Ovary (tissue), 9 donors: ENCODE results near the gene ITSN2. TPM values are rescaled to one million over a fixed set of nuclear protein-coding genes. Genes with fewer than 3 reads are reported as not detected.

Experiments used
- DNase-seq, 5 donors: peaks; one replicate each; pipeline ENCODE4 v3.0.0-alpha.2; 2019 to 2020
- H3K27ac ChIP-seq, 2 donors: fragments of 200-600 bp; one replicate each; pipeline versions ENCODE4 v1.5.1 to v1.8.0; 2019 to 2022
- H3K27me3 ChIP-seq: fragments of 200-600 bp; one replicate; pipeline ENCODE4 v1.8.0; 2022
- H3K36me3 ChIP-seq: fragments of 200-600 bp; sonication (generic); one replicate; pipeline ENCODE4 v1.5.1; 2019
- H3K4me1 ChIP-seq: one replicate; pipeline ENCODE4 v1.8.1; 2013; ENCODE audit warnings: mild to moderate bottlenecking, moderate library complexity; ENCODE audit not compliant: insufficient read depth
- H3K4me3 ChIP-seq: fragments of 200-600 bp; sonication (generic); one replicate; pipeline ENCODE4 v1.5.1; 2017
- H3K9me3 ChIP-seq, 2 donors: fragments of 200-600 bp in 1 of 2; sonication (generic) in 1 of 2; one replicate each; pipeline versions ENCODE4 v1.5.1 to v1.8.1; 2013 to 2019; ENCODE audit warnings: mild to moderate bottlenecking in 1 of 2, moderate library complexity in 1 of 2
- EP300 ChIP-seq: sonication (generic); formaldehyde crosslinking; IDR thresholded peaks from one replicate; pipeline ENCODE4 v1.6.1; 2017; ENCODE audit warnings: antibody characterized with exemption
- POLR2A ChIP-seq: fragments of 450-650 bp; IDR thresholded peaks from one replicate; pipeline ENCODE4 v1.6.1; 2017; ENCODE audit warnings: antibody characterized with exemption, mild to moderate bottlenecking, moderate library complexity
- WGBS, 3 donors: extraction: QIAGEN DNeasy Blood & Tissue Kit in 1 of 3; methylation state at CpG; one replicate each; pipeline versions ENCODE4 v1.1.5 to v1.1.7; 2013 to 2017; 5-methylcytosine and 5-hydroxymethylcytosine counted together
- intact Hi-C, 4 donors: fragments of 100-400 bp; cut with DNase I; formaldehyde crosslinking; loops; one replicate each; pipeline versions ENCODE4 v1.11.0 to v1.15.1; 2022 to 2023
- polyA plus RNA-seq, 2 donors: library from polyadenylated mRNA; stranded (reverse); fragments of 200-250 nt in 1 of 2; fragments of 350-450 nt in 1 of 2; fragmentation: Illumina TruSeq in 1 of 2; extraction: RNeasy Lipid Tissue Mini Kit (QIAGEN cat#74804) in 1 of 2; gene quantifications; one replicate each; pipeline ENCODE4 v1.2.3, GENCODE V29; 2013 to 2014
- total RNA-seq, 7 donors: library from RNA; depleted of rRNA in 2 of 7; stranded (reverse); fragments of >200 nt in 2 of 7; fragmentation: NEBNext Ultra II Directional in 3 of 7; extraction: Animal tissue kit (Norgen Biotek cat#: 25700) in 3 of 7; gene quantifications; one replicate each; pipeline versions ENCODE4 v1.1.0 to v1.2.4, GENCODE V29; 2016 to 2023
- TF ChIP-seq, protein P1 (sequence below), 3 donors: fragments of 450-650 bp in 2 of 3; fragments of 200-600 bp in 1 of 3; IDR thresholded peaks; one replicate each; pipeline versions ENCODE4 v1.5.1 to v1.8.0; 2016 to 2022; ENCODE audit warnings: antibody characterized with exemption in 3 of 3, mild to moderate bottlenecking in 1 of 3
- donor health status: DM: no; HTN: no; CAD: no; lungs with moderate emphysema.
- donor health status: DM: no; HTN: no; CAD: no.
- donor health status: Bipolar disorder and iron deficiency.
- donor health status: DM: yes; HTN: yes; CAD: no.
- donor health status: DM: no; HTN: no; CAD: no.
- donor health status: DM: yes; HTN: yes; CAD: no.

The ITSN2 gene
- total and polyA plus RNA-seq, 9 donors, result 17.8 to 44.4 (median 38.5) TPM

DNA sequence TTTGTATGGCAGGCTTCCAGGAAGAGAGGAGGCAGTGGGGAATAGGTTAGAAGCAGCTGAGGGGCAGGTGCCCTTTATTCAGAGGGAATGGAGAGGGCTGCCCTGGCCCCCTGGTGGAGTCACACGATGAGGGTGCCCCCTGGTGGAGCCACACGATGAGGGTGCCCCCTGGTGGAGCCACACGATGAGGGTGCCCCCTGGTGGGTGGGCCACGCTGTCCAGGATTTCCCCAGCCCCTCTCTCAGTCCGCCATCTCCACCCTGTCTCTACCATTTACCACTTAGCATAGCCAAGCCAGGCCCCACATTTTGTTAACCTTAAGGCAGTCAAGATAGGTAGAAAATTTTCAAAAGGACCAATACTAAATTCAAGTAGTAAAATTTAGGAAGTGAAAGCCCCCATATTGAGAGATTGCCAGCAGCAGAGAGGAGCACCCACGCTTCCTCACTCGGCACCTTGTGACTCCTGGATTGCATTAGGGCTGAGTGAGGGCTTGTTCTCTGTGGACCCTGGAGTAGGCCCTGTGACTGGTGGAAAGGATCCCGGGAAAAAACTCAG is 195.8 kb downstream of the ITSN2 start:
- Histone ChIP-seq H3K4me1 (no peaks in the 10 kb centered on the region), H3K4me3 (no peak overlapping the region), H3K36me3 (no peaks in the 10 kb centered on the region), H3K27me3 (no peaks in the 10 kb centered on the region), H3K9me3 (no peaks in the 10 kb centered on the region), H3K27ac (no peak overlapping the region)
- intact Hi-C loops, result no loop called here
- TF ChIP-seq EP300, result no peak
- TF ChIP-seq, protein P1, sequence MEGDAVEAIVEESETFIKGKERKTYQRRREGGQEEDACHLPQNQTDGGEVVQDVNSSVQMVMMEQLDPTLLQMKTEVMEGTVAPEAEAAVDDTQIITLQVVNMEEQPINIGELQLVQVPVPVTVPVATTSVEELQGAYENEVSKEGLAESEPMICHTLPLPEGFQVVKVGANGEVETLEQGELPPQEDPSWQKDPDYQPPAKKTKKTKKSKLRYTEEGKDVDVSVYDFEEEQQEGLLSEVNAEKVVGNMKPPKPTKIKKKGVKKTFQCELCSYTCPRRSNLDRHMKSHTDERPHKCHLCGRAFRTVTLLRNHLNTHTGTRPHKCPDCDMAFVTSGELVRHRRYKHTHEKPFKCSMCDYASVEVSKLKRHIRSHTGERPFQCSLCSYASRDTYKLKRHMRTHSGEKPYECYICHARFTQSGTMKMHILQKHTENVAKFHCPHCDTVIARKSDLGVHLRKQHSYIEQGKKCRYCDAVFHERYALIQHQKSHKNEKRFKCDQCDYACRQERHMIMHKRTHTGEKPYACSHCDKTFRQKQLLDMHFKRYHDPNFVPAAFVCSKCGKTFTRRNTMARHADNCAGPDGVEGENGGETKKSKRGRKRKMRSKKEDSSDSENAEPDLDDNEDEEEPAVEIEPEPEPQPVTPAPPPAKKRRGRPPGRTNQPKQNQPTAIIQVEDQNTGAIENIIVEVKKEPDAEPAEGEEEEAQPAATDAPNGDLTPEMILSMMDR (IDR thresholded peaks at IDR 0.05), result no peak
- TF ChIP-seq POLR2A, result no peak
- no peak for DNase-seq
- WGBS, 3 donors, result 60 to 64% (median 62%) methylated on average over 8 of the region's 8 CpGs

DNA sequence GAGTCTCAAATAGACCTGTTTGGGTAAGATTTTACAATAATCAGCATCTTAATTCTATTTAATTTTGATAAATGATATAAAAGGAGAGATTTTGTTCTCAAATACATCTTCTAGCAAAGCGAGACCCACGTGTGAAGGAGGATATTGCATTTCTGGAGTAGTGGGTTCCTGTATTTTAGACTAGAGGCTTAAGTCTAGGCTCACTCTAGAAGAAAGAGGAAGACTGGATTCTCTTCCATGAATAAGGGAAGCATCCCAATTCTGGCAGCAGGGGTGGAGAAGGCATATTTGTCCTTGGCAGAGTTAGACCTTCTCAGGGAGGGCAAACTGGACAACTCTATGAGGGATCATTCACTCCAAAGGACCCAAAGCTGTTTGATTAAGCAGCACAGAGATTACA is 196.7 kb downstream of the ITSN2 start:
- intact Hi-C loops, result no loop called here
- Histone ChIP-seq H3K9me3 (no peaks in the 10 kb centered on the region), H3K27me3 (no peaks in the 10 kb centered on the region), H3K27ac (no peak overlapping the region), H3K4me3 (no peak overlapping the region), H3K4me1 (no peaks in the 10 kb centered on the region), H3K36me3 (no peaks in the 10 kb centered on the region)
- WGBS, 3 donors, result 84 to 90% (median 90%) methylated on average over 2 of the region's 2 CpGs
- no peak for DNase-seq
- TF ChIP-seq, protein P1 (IDR thresholded peaks at IDR 0.05), result no peak
- TF ChIP-seq EP300 (no peak), POLR2A (no peak)

DNA sequence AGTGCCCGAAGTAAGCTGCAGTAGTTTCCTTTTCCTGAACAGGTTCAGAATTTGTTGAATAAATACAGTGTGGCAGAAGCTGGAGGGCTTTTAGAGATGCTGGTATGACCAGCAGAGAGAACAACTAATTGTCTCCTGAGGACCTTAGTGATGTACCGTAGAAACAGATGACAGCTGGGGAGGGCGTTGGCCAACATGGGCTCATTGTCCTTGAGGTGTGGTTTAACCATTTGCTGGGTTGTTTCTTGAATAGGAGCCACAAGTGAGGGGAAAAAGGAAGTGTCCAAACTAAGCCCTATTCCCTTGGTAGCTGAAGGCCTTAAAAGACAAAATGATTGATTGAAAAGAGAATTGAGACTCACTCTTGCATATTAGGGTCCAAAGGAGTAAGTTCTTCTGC is 197.2 kb downstream of the ITSN2 start:
- Histone ChIP-seq H3K27me3 (no peaks in the 10 kb centered on the region), H3K4me1 (no peaks in the 10 kb centered on the region), H3K36me3 (no peaks in the 10 kb centered on the region), H3K27ac (no peak overlapping the region), H3K9me3 (no peaks in the 10 kb centered on the region), H3K4me3 (no peak overlapping the region)
- intact Hi-C loops, result no loop called here
- DNase-seq, result no peak
- 54 to 83% (median 70%) methylated on average over 3 of the region's 3 CpGs for WGBS, 3 donors
- TF ChIP-seq, protein P1 (IDR thresholded peaks at IDR 0.05), result no peak
- TF ChIP-seq POLR2A, result no peak
- TF ChIP-seq EP300, result no peak

DNA sequence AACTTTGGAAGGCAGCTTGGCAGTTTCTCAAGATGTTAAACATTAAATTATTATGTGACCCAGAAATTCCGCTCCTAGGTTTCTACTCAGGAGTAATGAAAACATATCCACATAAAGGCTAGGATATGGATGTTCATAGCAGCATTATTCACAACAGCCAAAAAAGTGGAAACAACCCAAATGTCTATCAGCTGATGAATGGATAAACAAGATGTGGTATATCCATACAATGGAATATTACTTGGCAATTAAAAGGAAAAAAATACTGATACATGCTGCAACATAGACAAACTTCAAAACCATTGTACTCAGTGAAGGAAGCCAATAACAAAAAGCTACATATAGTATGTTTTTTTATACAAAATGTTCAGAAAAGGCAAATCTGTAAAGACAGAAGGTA is 197.8 kb downstream of the ITSN2 start:
- WGBS, 3 donors, result 99 to 100% (median 100%) methylated on average over 1 of the region's 1 CpG
- no peak for DNase-seq
- no peak overlapping the region for H3K4me3 ChIP-seq
- no peaks in the 10 kb centered on the region for H3K4me1 ChIP-seq
- intact Hi-C loops, result no loop called here
- no peak overlapping the region for H3K27ac ChIP-seq
- TF ChIP-seq EP300 (no peak), POLR2A (no peak)
- TF ChIP-seq, protein P1 (IDR thresholded peaks at IDR 0.05), result no peak
- no peaks in the 10 kb centered on the region for H3K9me3 ChIP-seq
- H3K27me3 ChIP-seq, result no peaks in the 10 kb centered on the region
- no peaks in the 10 kb centered on the region for H3K36me3 ChIP-seq
